ENCODE measurements around the gene LYPD6. TPM values are rescaled to one million over a fixed set of nuclear protein-coding genes. Genes with fewer than 3 reads are reported as not detected.

LYPD6 gene
- total and polyA plus RNA-seq, 4 donors = 0.15 to 0.42 (median 0.23) TPM

DNA sequence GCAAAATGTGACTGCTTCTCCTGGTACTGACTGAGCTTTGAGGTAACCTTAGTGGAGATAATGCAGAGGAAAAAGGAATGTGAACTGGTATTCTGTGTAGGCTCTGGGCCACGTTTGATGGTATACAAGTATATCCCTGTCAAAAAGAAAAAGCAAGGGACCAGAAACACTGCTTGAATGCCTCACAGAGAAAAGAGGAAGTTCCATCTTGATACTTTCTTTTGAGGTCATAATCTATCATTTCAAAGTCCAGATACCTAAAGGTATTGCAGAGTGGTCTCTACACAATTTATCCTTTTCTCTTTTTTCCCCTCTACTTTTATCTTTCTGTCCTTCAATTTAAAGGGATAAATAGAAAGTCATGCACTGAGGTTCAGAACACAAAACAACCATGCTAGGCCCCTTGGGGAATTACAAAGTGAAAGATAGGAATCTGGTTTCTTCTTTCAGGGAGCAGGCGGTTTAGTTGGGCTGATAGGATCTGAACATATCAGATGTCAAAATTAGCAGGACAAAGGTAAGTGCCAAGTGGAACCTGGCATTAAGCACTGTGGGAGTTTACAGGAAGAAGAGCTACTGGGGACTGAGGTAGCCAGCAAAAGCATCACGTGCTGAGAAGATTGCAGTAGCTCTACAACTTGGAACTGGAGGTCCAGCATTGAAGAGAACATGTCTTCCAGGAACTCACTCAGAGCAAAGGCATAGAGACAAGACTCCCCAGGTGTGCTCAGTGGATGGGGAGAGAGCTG is 121.2 kb downstream of the LYPD6 start:
- TF ChIP-seq EGR1 (IDR thresholded peaks at IDR 0.05; ENCODE audit: low read depth in 2 of 2) (no peak), RXRA (IDR thresholded peaks at IDR 0.05) (no peak)
- WGBS = 87% methylated on average over 3 of the region's 3 CpGs

DNA sequence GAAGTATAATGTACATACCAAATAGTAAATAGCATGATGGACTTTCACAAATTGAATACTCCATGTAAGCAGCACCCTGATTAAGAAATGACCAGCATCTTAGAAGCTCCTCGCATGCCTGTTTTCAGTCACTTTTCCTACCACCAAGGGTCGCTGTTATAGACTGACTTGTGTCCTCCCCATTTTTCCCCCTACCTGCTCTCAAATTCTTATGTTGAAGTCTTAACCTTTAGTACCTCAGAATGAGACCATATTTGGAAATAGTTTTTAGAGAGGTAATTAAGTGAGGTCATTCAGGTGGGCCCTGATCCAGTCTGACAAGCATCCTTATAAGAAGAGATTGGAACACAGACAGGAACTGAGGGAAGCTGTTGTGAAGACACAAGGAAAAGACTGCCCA is 125.9 kb downstream of the LYPD6 start:
- no peak for DNase-seq (ENCODE audit: low spot score)
- Histone ChIP-seq H3K36me3 (ENCODE audit: control insufficient read depth in 4 of 4, insufficient read depth in 3 of 4, low read depth in 1 of 4, low read length in 3 of 4) (no peaks in the 10 kb centered on the region), H3K9me3 (ENCODE audit: control insufficient read depth in 4 of 4, low read length in 3 of 4) (no peaks in the 10 kb centered on the region), H3K9ac (ENCODE audit: low read depth in 1 of 2, low read length in 2 of 2) (no peak overlapping the region), H3K27ac (ENCODE audit: low read depth in 1 of 2, low read length in 2 of 2) (no peak overlapping the region), H3K27me3 (ENCODE audit: control insufficient read depth in 4 of 4, insufficient read depth in 4 of 4, low read length in 3 of 4) (no peaks in the 10 kb centered on the region), H3K4me3 (ENCODE audit: low read depth in 1 of 3, low read length in 3 of 3) (no peak overlapping the region), H3K4me1 (ENCODE audit: control insufficient read depth in 4 of 4, insufficient read depth in 4 of 4, low read length in 3 of 4) (no peaks in the 10 kb centered on the region)
- TF ChIP-seq, protein P1, sequence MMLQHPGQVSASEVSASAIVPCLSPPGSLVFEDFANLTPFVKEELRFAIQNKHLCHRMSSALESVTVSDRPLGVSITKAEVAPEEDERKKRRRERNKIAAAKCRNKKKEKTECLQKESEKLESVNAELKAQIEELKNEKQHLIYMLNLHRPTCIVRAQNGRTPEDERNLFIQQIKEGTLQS (IDR thresholded peaks at IDR 0.05) = no peak
- WGBS = 84% methylated on average over 2 of the region's 2 CpGs

More for the DNA sequence above, 121.2 kb downstream of the LYPD6 start:
- DNase-seq (ENCODE audit: low spot score) = no peak
- Histone ChIP-seq H3K4me1 (ENCODE audit: control insufficient read depth in 4 of 4, insufficient read depth in 4 of 4, low read length in 3 of 4) (no peaks in the 10 kb centered on the region), H3K9me3 (ENCODE audit: control insufficient read depth in 4 of 4, low read length in 3 of 4) (no peaks in the 10 kb centered on the region), H3K4me3 (ENCODE audit: low read depth in 1 of 3, low read length in 3 of 3) (no peak overlapping the region), H3K27me3 (ENCODE audit: control insufficient read depth in 4 of 4, insufficient read depth in 4 of 4, low read length in 3 of 4) (no peaks in the 10 kb centered on the region), H3K27ac (ENCODE audit: low read depth in 1 of 2, low read length in 2 of 2) (no peak overlapping the region), H3K9ac (ENCODE audit: low read depth in 1 of 2, low read length in 2 of 2) (no peak overlapping the region), H3K36me3 (ENCODE audit: control insufficient read depth in 4 of 4, insufficient read depth in 3 of 4, low read depth in 1 of 4, low read length in 3 of 4) (no peaks in the 10 kb centered on the region)

DNA sequence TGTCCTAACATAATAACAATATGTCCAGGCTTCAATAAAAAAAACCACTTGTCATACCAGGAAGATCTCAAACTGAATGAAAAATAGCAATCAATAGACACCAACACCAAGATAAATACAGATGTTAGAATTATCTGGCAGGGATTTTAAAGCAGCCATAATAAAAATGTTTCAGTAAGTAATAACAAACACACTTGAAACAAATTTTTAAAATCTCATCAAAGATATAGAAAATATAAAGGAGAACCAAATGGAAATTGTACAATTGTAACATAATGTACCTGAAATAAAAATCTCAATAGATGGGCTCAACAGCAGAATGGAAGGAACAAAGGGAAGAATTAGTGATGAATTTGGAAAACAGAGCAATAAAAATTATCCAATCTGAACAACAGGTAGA is 128.1 kb downstream of the LYPD6 start:
- Histone ChIP-seq H3K36me3 (ENCODE audit: control insufficient read depth in 4 of 4, insufficient read depth in 3 of 4, low read depth in 1 of 4, low read length in 3 of 4) (no peaks in the 10 kb centered on the region), H3K9me3 (ENCODE audit: control insufficient read depth in 4 of 4, low read length in 3 of 4) (peaks cover 0 to 5% (median 4%) of the 10 kb centered on the region in 4 donors), H3K27me3 (ENCODE audit: control insufficient read depth in 4 of 4, insufficient read depth in 4 of 4, low read length in 3 of 4) (no peaks in the 10 kb centered on the region), H3K9ac (ENCODE audit: low read depth in 1 of 2, low read length in 2 of 2) (no peak overlapping the region), H3K27ac (ENCODE audit: low read depth in 1 of 2, low read length in 2 of 2) (no peak overlapping the region), H3K4me3 (ENCODE audit: low read depth in 1 of 3, low read length in 3 of 3) (no peak overlapping the region), H3K4me1 (ENCODE audit: control insufficient read depth in 4 of 4, insufficient read depth in 4 of 4, low read length in 3 of 4) (no peaks in the 10 kb centered on the region)
- TF ChIP-seq, protein P1 (IDR thresholded peaks at IDR 0.05) = no peak
- TF ChIP-seq, protein P2, sequence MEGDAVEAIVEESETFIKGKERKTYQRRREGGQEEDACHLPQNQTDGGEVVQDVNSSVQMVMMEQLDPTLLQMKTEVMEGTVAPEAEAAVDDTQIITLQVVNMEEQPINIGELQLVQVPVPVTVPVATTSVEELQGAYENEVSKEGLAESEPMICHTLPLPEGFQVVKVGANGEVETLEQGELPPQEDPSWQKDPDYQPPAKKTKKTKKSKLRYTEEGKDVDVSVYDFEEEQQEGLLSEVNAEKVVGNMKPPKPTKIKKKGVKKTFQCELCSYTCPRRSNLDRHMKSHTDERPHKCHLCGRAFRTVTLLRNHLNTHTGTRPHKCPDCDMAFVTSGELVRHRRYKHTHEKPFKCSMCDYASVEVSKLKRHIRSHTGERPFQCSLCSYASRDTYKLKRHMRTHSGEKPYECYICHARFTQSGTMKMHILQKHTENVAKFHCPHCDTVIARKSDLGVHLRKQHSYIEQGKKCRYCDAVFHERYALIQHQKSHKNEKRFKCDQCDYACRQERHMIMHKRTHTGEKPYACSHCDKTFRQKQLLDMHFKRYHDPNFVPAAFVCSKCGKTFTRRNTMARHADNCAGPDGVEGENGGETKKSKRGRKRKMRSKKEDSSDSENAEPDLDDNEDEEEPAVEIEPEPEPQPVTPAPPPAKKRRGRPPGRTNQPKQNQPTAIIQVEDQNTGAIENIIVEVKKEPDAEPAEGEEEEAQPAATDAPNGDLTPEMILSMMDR (IDR thresholded peaks at IDR 0.05; ENCODE audit: low read depth, low read length, missing input control) = no peak
- TF ChIP-seq SP1 (IDR thresholded peaks at IDR 0.05) (no peak), GABPA (IDR thresholded peaks at IDR 0.05 in 1 of 2, conservative IDR thresholded peaks at IDR 0.05 in 1 of 2) (no peak), JUND (IDR thresholded peaks at IDR 0.05) (no peak), HNF4A (conservative IDR thresholded peaks at IDR 0.05) (no peak), FOXA1 (IDR thresholded peaks at IDR 0.05) (no peak), YY1 (IDR thresholded peaks at IDR 0.05) (no peak), RXRA (IDR thresholded peaks at IDR 0.05) (no peak), FOXA2 (IDR thresholded peaks at IDR 0.05) (no peak), RAD21 (IDR thresholded peaks at IDR 0.05) (no peak)
- TF ChIP-seq, protein P3, sequence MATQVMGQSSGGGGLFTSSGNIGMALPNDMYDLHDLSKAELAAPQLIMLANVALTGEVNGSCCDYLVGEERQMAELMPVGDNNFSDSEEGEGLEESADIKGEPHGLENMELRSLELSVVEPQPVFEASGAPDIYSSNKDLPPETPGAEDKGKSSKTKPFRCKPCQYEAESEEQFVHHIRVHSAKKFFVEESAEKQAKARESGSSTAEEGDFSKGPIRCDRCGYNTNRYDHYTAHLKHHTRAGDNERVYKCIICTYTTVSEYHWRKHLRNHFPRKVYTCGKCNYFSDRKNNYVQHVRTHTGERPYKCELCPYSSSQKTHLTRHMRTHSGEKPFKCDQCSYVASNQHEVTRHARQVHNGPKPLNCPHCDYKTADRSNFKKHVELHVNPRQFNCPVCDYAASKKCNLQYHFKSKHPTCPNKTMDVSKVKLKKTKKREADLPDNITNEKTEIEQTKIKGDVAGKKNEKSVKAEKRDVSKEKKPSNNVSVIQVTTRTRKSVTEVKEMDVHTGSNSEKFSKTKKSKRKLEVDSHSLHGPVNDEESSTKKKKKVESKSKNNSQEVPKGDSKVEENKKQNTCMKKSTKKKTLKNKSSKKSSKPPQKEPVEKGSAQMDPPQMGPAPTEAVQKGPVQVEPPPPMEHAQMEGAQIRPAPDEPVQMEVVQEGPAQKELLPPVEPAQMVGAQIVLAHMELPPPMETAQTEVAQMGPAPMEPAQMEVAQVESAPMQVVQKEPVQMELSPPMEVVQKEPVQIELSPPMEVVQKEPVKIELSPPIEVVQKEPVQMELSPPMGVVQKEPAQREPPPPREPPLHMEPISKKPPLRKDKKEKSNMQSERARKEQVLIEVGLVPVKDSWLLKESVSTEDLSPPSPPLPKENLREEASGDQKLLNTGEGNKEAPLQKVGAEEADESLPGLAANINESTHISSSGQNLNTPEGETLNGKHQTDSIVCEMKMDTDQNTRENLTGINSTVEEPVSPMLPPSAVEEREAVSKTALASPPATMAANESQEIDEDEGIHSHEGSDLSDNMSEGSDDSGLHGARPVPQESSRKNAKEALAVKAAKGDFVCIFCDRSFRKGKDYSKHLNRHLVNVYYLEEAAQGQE (IDR thresholded peaks at IDR 0.05) = no peak
- TF ChIP-seq, protein P4, sequence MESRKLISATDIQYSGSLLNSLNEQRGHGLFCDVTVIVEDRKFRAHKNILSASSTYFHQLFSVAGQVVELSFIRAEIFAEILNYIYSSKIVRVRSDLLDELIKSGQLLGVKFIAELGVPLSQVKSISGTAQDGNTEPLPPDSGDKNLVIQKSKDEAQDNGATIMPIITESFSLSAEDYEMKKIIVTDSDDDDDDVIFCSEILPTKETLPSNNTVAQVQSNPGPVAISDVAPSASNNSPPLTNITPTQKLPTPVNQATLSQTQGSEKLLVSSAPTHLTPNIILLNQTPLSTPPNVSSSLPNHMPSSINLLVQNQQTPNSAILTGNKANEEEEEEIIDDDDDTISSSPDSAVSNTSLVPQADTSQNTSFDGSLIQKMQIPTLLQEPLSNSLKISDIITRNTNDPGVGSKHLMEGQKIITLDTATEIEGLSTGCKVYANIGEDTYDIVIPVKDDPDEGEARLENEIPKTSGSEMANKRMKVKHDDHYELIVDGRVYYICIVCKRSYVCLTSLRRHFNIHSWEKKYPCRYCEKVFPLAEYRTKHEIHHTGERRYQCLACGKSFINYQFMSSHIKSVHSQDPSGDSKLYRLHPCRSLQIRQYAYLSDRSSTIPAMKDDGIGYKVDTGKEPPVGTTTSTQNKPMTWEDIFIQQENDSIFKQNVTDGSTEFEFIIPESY (IDR thresholded peaks at IDR 0.05) = no peak
- DNase-seq (ENCODE audit: low spot score) = no peak

All from liver (tissue), 9 donors.